ENCODE results near the gene EIF3A. TPM values are rescaled to one million over a fixed set of nuclear protein-coding genes. Genes with fewer than 3 reads are reported as not detected.

The EIF3A gene
- total and polyA plus RNA-seq, 3 donors from 2014 or later, result 71.1 to 97.0 (median 91.2) TPM

DNA sequence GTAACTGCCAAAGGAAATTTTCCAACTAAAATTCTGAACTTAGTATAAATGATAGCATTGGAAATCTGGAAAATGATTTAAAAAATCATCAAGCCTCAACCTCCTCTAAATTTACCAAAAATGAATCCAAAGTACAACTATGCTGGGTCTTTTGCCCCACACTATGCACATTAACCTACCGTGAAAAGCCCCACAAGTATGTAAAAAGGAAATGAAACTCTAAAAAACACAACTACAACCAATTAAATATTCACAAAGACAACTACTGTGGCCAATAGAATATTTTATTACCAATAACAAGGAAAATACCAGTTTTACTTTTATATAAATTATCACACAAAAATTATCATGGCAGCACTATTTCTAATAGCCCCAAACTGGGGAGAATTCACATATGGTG is 19.3 kb downstream of the EIF3A start:
- Histone ChIP-seq H3K4me1 (no peaks in the 10 kb centered on the region), H3K9me3 (no peaks in the 10 kb centered on the region), H3K27ac (no peak overlapping the region), H3K4me3 (no peak overlapping the region), H3K36me3 (ENCODE audit: low read depth, missing control alignments) (peaks cover 2% of the 10 kb centered on the region), H3K27me3 (no peaks in the 10 kb centered on the region)
- TF ChIP-seq, protein P1, sequence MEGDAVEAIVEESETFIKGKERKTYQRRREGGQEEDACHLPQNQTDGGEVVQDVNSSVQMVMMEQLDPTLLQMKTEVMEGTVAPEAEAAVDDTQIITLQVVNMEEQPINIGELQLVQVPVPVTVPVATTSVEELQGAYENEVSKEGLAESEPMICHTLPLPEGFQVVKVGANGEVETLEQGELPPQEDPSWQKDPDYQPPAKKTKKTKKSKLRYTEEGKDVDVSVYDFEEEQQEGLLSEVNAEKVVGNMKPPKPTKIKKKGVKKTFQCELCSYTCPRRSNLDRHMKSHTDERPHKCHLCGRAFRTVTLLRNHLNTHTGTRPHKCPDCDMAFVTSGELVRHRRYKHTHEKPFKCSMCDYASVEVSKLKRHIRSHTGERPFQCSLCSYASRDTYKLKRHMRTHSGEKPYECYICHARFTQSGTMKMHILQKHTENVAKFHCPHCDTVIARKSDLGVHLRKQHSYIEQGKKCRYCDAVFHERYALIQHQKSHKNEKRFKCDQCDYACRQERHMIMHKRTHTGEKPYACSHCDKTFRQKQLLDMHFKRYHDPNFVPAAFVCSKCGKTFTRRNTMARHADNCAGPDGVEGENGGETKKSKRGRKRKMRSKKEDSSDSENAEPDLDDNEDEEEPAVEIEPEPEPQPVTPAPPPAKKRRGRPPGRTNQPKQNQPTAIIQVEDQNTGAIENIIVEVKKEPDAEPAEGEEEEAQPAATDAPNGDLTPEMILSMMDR (IDR thresholded peaks at IDR 0.05), result no peak
- no peak for TF ChIP-seq POLR2A (IDR thresholded peaks at IDR 0.05)
- no peak for DNase-seq
- 82 to 86% methylated on average over 1 of the region's 1 CpG for WGBS, 2 donors
- intact Hi-C loops (cut with DNase I; ENCODE audit: low total_unique reads), result no loop called here

DNA sequence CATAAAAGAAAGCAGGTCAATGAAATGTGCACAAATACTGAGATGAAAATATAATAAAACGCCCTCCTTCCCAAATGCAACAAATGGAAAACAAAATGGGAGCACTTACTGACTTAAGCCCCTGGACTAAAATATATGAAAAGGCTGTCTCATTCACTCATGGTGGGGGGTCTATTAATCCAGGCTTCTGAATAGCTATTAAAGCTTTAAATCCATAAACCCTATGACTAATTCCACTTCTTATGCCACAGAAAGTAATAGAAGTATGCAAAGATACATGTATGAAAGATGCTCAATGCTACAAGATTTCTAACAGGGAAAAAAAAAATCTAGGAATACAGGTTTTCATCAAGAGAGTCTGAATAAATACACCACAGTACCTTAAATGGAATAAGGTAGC is 20.5 kb downstream of the EIF3A start:
- WGBS, 2 donors, result 89 to 97% methylated on average over 1 of the region's 1 CpG

DNA sequence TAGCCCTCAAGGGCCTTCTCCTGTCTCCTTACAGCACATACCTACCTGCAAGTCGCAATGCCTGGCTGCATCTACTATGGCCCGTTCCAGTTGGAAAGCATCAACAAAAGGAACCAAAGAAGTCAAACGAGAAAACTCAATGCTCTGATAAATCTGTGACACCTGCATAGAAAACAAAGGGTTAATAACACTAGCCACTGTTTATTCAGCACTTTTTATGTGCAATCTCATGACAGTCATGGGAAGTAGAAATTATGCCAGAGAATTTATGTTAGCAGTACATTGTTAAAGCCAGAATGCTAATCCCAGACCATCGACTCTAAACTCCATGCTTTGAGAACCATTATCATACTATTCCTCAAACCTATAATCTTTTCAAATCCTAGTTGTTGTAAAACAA is 21.1 kb downstream of the EIF3A start:
- Histone ChIP-seq H3K4me3 (no peak overlapping the region), H3K36me3 (ENCODE audit: low read depth, missing control alignments) (peaks cover 2% of the 10 kb centered on the region), H3K9me3 (no peaks in the 10 kb centered on the region), H3K27ac (no peak overlapping the region), H3K27me3 (no peaks in the 10 kb centered on the region), H3K4me1 (no peaks in the 10 kb centered on the region)
- 90 to 93% methylated on average over 4 of the region's 4 CpGs for WGBS, 2 donors
- TF ChIP-seq POLR2A (IDR thresholded peaks at IDR 0.05), result no peak
- TF ChIP-seq, protein P1 (IDR thresholded peaks at IDR 0.05), result no peak
- intact Hi-C loops (cut with DNase I; ENCODE audit: low total_unique reads), result no loop called here
- DNase-seq, result no peak

More for the DNA sequence above, 20.5 kb downstream of the EIF3A start:
- no peak overlapping the region for H3K27ac ChIP-seq
- H3K36me3 ChIP-seq (ENCODE audit: low read depth, missing control alignments), result peaks cover 2% of the 10 kb centered on the region
- TF ChIP-seq, protein P1 (IDR thresholded peaks at IDR 0.05), result no peak
- no peak for TF ChIP-seq POLR2A (IDR thresholded peaks at IDR 0.05)
- H3K4me3 ChIP-seq, result no peak overlapping the region
- no peaks in the 10 kb centered on the region for H3K4me1 ChIP-seq
- intact Hi-C loops (cut with DNase I; ENCODE audit: low total_unique reads), result no loop called here
- no peak for DNase-seq
- H3K27me3 ChIP-seq, result no peaks in the 10 kb centered on the region
- H3K9me3 ChIP-seq, result no peaks in the 10 kb centered on the region

DNA sequence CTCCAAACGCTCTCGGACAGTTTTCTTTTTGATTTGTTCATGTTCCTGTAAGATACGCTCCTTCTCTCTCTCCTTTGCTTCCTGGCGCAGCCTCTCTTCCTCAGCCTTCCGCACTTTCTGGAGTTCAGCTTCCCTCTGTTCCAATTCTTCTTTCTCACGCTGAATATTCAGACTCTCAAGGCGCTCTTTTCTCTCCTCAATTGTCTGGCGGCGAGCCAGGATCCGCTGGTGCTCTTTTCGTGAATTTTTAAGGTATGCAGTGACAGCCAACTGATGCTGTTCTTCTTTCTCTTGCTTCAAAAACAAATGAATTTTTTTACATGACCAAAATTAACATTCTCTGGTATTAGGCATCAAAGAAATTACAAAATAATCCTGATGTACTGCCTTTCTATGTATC is 22.6 kb downstream of the EIF3A start:
- 90 to 92% methylated on average over 11 of the region's 11 CpGs for WGBS, 2 donors
- Histone ChIP-seq H3K27me3 (no peaks in the 10 kb centered on the region), H3K4me3 (no peak overlapping the region), H3K27ac (no peak overlapping the region), H3K36me3 (ENCODE audit: low read depth, missing control alignments) (peaks cover 2% of the 10 kb centered on the region), H3K4me1 (no peaks in the 10 kb centered on the region), H3K9me3 (no peaks in the 10 kb centered on the region)
- no peak for TF ChIP-seq POLR2A (IDR thresholded peaks at IDR 0.05)
- TF ChIP-seq, protein P1 (IDR thresholded peaks at IDR 0.05), result no peak
- intact Hi-C loops (cut with DNase I; ENCODE audit: low total_unique reads), result no loop called here
- DNase-seq, result no peak

DNA sequence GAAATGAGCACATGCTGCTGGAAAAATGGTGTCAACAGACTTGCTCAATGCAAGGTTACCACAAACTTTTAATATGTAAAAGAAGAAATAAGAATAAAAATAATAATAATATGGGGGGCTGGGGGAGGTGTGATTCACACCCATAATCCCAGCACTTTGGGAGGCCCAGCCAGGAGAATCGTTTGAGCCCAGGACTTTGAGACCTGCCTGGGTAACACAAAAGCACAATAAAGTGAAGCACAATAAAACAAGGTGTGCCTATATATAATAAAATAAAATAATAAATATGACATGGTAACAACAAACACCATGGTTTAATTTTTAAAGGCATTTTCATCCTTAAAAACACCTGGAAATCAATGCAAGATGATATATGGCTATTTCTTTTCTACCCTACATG is 25.1 kb downstream of the EIF3A start:
- intact Hi-C loops (cut with DNase I; ENCODE audit: low total_unique reads), result no loop called here
- Histone ChIP-seq H3K27ac (no peak overlapping the region), H3K9me3 (no peaks in the 10 kb centered on the region), H3K4me3 (no peak overlapping the region), H3K36me3 (ENCODE audit: low read depth, missing control alignments) (peaks cover 2% of the 10 kb centered on the region), H3K4me1 (no peaks in the 10 kb centered on the region), H3K27me3 (no peaks in the 10 kb centered on the region)
- TF ChIP-seq, protein P1 (IDR thresholded peaks at IDR 0.05), result no peak
- TF ChIP-seq POLR2A (IDR thresholded peaks at IDR 0.05), result no peak
- 82 to 98% methylated on average over 1 of the region's 1 CpG for WGBS, 2 donors
- DNase-seq, result no peak

Data from testis (tissue), 3 donors.